SK-N-SH (cell line): ENCODE measurements around the gene STAT1. TPM values are rescaled to one million over a fixed set of nuclear protein-coding genes. Genes with fewer than 3 reads are reported as not detected.

Experiments used
- CTCF ChIA-PET: fragments of 300-600, 350-600 bp; formaldehyde crosslinking; extraction: SDS; loops from one replicate; lab custom pipeline; 2021; lab: Yijun Ruan, JAX
- POLR2A ChIA-PET: fragments of 350-600 bp; sonication (Branson Sonifier 250); formaldehyde crosslinking; extraction: SDS; loops from one replicate; lab custom pipeline; 2020; ENCODE audit warnings: antibody characterized with exemption, inconsistent platforms; lab: Yijun Ruan, JAX
- DNase-seq: peaks from one replicate; pipeline ENCODE4 v3.0.0; 2012
- H2AFZ ChIP-seq: fragments of 200-600 bp; sonication (generic); 2 replicates; pipeline ENCODE4 v1.8.1; 2016; ENCODE audit warnings: antibody characterized with exemption, mild to moderate bottlenecking, low read depth
- H3F3A ChIP-seq: fragments of 200-600 bp; sonication (generic); replicated peaks from 2 replicates; pipeline ENCODE3; 2016; ENCODE audit warnings: antibody characterized with exemption, mild to moderate bottlenecking; ENCODE audit not compliant: insufficient read depth
- H3K27ac ChIP-seq, 2 experiments: fragments of 200-500 bp in 1 of 2; fragments of 200-600 bp in 1 of 2; sonication (Bioruptor generic) in 1 of 2; sonication (generic), shearing (Covaris generic) in 1 of 2; 2 replicates each; pipeline versions ENCODE4 v1.5.1 to v1.6.1; 2014 to 2016; ENCODE audit warnings: low read depth in 2 of 2, inconsistent platforms in 1 of 2, low read length in 1 of 2, mild to moderate bottlenecking in 1 of 2, mixed read lengths in 1 of 2
- H3K27me3 ChIP-seq: fragments of 200-600 bp; sonication (generic), shearing (Covaris generic); 2 replicates; pipeline ENCODE4 v1.6.1; 2016; ENCODE audit warnings: mixed run types; ENCODE audit not compliant: insufficient read depth
- H3K36me3 ChIP-seq, 2 experiments: fragments of 200-500 bp in 1 of 2; fragments of 200-600 bp in 1 of 2; sonication (Bioruptor generic) in 1 of 2; sonication (generic) in 1 of 2; replicated peaks in 1 of 2; 2 replicates each; pipeline versions ENCODE3 to v1.5.1; 2014 to 2016; ENCODE audit warnings: low read length in 1 of 2, mild to moderate bottlenecking in 1 of 2; ENCODE audit not compliant: insufficient read depth in 2 of 2, control insufficient read depth in 1 of 2
- H3K4me1 ChIP-seq, 2 experiments: fragments of 200-500 bp in 1 of 2; fragments of 200-600 bp in 1 of 2; sonication (Bioruptor generic) in 1 of 2; sonication (generic), shearing (Covaris generic) in 1 of 2; 2 replicates each; pipeline versions ENCODE4 v1.5.1 to v1.6.1; 2014 to 2016; ENCODE audit warnings: low read depth in 1 of 2, low read length in 1 of 2, mixed run types in 1 of 2; ENCODE audit not compliant: insufficient read depth in 2 of 2, control insufficient read depth in 1 of 2
- H3K4me2 ChIP-seq: fragments of 200-600 bp; sonication (generic), shearing (Covaris generic); 2 replicates; pipeline ENCODE4 v1.6.1; 2017; ENCODE audit warnings: mixed run types
- H3K4me3 ChIP-seq, 2 experiments: fragments of 200-500 bp in 1 of 2; fragments of 200-600 bp in 1 of 2; sonication (Bioruptor generic) in 1 of 2; sonication (generic), shearing (Covaris generic) in 1 of 2; 2 replicates each; pipeline versions ENCODE4 v1.5.1 to v1.8.1; 2014 to 2016; ENCODE audit warnings: low read depth in 2 of 2, inconsistent platforms in 1 of 2, low read length in 1 of 2, mild to moderate bottlenecking in 1 of 2, mixed read lengths in 1 of 2, moderate library complexity in 1 of 2
- H3K79me2 ChIP-seq: fragments of 200-600 bp; sonication (generic); 2 replicates; pipeline ENCODE4 v1.8.1; 2017; ENCODE audit warnings: mild to moderate bottlenecking; ENCODE audit not compliant: insufficient read depth
- H3K9ac ChIP-seq: fragments of 200-600 bp; sonication (generic); 2 replicates; pipeline ENCODE4 v1.6.1; 2017; ENCODE audit warnings: mixed run types
- H3K9me2 ChIP-seq: fragments of 200-600 bp; sonication (generic); 2 replicates; pipeline ENCODE4 v1.6.1; 2017; ENCODE audit warnings: mixed run types
- H3K9me3 ChIP-seq: fragments of 200-600 bp; sonication (generic); 2 replicates; pipeline ENCODE4 v1.6.1; 2017; ENCODE audit warnings: mixed run types, mild to moderate bottlenecking, moderate library complexity
- H4K20me1 ChIP-seq: fragments of 200-600 bp; sonication (generic); 2 replicates; pipeline ENCODE4 v1.6.1; 2017; ENCODE audit warnings: mild to moderate bottlenecking, mixed run types; ENCODE audit not compliant: insufficient read depth
- CHD2 ChIP-seq: fragments of 150-350 bp; IDR thresholded peaks from 2 replicates; pipeline ENCODE4 v1.6.1; 2018; ENCODE audit warnings: low read length; ENCODE audit not compliant: partially characterized antibody
- CTCF ChIP-seq: fragments of 200-600 bp; sonication (generic); IDR thresholded peaks from 2 replicates; pipeline ENCODE4 v1.6.1; 2017; ENCODE audit warnings: antibody characterized with exemption, mild to moderate bottlenecking, moderate library complexity
- ELF1 ChIP-seq: IDR thresholded peaks from 2 replicates; pipeline ENCODE4 v1.4.0; 2012
- EP300 ChIP-seq, 2 experiments: IDR thresholded peaks; 2 replicates each; pipeline versions ENCODE4 v1.4.0 to v1.6.1; 2012; ENCODE audit warnings: borderline replicate concordance in 1 of 2, low read depth in 1 of 2, low read length in 1 of 2
- EZH2phosphoT487 ChIP-seq: fragments of 200-600 bp; sonication (generic); IDR thresholded peaks from 2 replicates; pipeline ENCODE4 v1.6.1; 2017; ENCODE audit warnings: low read depth, mixed run types, mild to moderate bottlenecking, antibody characterized with exemption, moderate library complexity, borderline replicate concordance
- FOSL2 ChIP-seq: IDR thresholded peaks from 2 replicates; pipeline ENCODE4 v1.4.0; 2012; ENCODE audit warnings: low read depth, mild to moderate bottlenecking, moderate library complexity, borderline replicate concordance
- FOXJ3 ChIP-seq: sonication (generic); formaldehyde crosslinking; IDR thresholded peaks from 2 replicates; pipeline ENCODE4 v1.5.1; 2020; ENCODE audit warnings: mild to moderate bottlenecking, missing genetic modification reagents
- FOXM1 ChIP-seq: IDR thresholded peaks from 2 replicates; pipeline ENCODE4 v1.4.0; 2012; ENCODE audit warnings: low read depth, mild to moderate bottlenecking
- GABPA ChIP-seq: IDR thresholded peaks from 2 replicates; pipeline ENCODE4 v1.4.0; 2012; ENCODE audit warnings: low read depth, mild to moderate bottlenecking
- GATA2 ChIP-seq: sonication (generic); formaldehyde crosslinking; IDR thresholded peaks from 2 replicates; pipeline ENCODE4 v1.5.0; 2020; ENCODE audit warnings: mild to moderate bottlenecking, missing genetic modification reagents
- MAX ChIP-seq: IDR thresholded peaks from 2 replicates; pipeline ENCODE4 v1.4.0; 2012; ENCODE audit warnings: low read depth
- MXI1 ChIP-seq: IDR thresholded peaks from 2 replicates; pipeline ENCODE4 v1.6.1; 2012; ENCODE audit warnings: mild to moderate bottlenecking, low read depth, low read length, improper control_type of control experiment
- NFIC ChIP-seq: IDR thresholded peaks from 2 replicates; pipeline ENCODE4 v1.4.0; 2012; ENCODE audit warnings: borderline replicate concordance
- NRF1 ChIP-seq: IDR thresholded peaks from 2 replicates; pipeline ENCODE4 v1.6.1; 2012; ENCODE audit warnings: low read depth, mild to moderate bottlenecking, low read length
- RAD21 ChIP-seq: IDR thresholded peaks from 2 replicates; pipeline ENCODE4 v1.6.1; 2012; ENCODE audit warnings: mild to moderate bottlenecking, low read length
- RCOR1 ChIP-seq: fragments of 150-350 bp; IDR thresholded peaks from 2 replicates; pipeline ENCODE4 v1.6.1; 2017; ENCODE audit warnings: antibody characterized with exemption, low read length
- RFX5 ChIP-seq: IDR thresholded peaks from 2 replicates; pipeline ENCODE4 v1.6.1; 2012; ENCODE audit warnings: mild to moderate bottlenecking, improper control_type of control experiment, low read length
- RXRA ChIP-seq: IDR thresholded peaks from 2 replicates; pipeline ENCODE4 v1.4.0; 2012; ENCODE audit warnings: low read depth, mild to moderate bottlenecking, borderline replicate concordance
- SIN3A ChIP-seq: IDR thresholded peaks from 2 replicates; pipeline ENCODE4 v1.6.1; 2012; ENCODE audit warnings: low read depth, mild to moderate bottlenecking, low read length, moderate library complexity, borderline replicate concordance
- SMC3 ChIP-seq: IDR thresholded peaks from 2 replicates; pipeline ENCODE4 v1.6.1; 2012; ENCODE audit warnings: low read depth, low read length, improper control_type of control experiment
- TAF1 ChIP-seq: IDR thresholded peaks from 2 replicates; pipeline ENCODE4 v1.6.1; 2012; ENCODE audit warnings: low read depth, mild to moderate bottlenecking, low read length, moderate library complexity, borderline replicate concordance
- TCF12 ChIP-seq: IDR thresholded peaks from 2 replicates; pipeline ENCODE4 v1.4.0; 2012
- TEAD4 ChIP-seq: IDR thresholded peaks from 2 replicates; pipeline ENCODE4 v1.4.0; 2012; ENCODE audit warnings: mild to moderate bottlenecking, borderline replicate concordance; ENCODE audit not compliant: insufficient read depth
- USF1 ChIP-seq: IDR thresholded peaks from 2 replicates; pipeline ENCODE4 v1.4.0; 2012; ENCODE audit warnings: low read depth, borderline replicate concordance
- USF2 ChIP-seq: fragments of 150-350 bp; IDR thresholded peaks from 2 replicates; pipeline ENCODE4 v1.6.1; 2017; ENCODE audit warnings: antibody characterized with exemption, low read length, low read depth, borderline replicate concordance
- YY1 ChIP-seq: IDR thresholded peaks from 2 replicates; pipeline ENCODE4 v1.4.0; 2012; ENCODE audit warnings: low read depth, mild to moderate bottlenecking
- ZBTB33 ChIP-seq: IDR thresholded peaks from 2 replicates; pipeline ENCODE4 v1.4.0; 2012; ENCODE audit warnings: low read depth, borderline replicate concordance
- WGBS: methylation state at CpG from one replicate; pipeline ENCODE4 v1.1.6; 2017; ENCODE audit warnings: low lambda C conversion rate; 5-methylcytosine and 5-hydroxymethylcytosine counted together
- polyA plus RNA-seq, 3 experiments: library from polyadenylated mRNA; depleted of rRNA; stranded (reverse); fragments of >200 nt; gene quantifications; 2 replicates each; pipeline ENCODE4 v1.2.3, GENCODE V29; 2012

STAT1 gene
- 22.1 and 26.9 TPM in 2 replicates for polyA plus RNA-seq (2012; rRNA removed)
- polyA plus RNA-seq (2012; cell fraction: cytosol; rRNA removed) = 25.8 and 27.2 TPM in 2 replicates
- polyA plus RNA-seq (2012; cell fraction: nucleus; rRNA removed) = 25.9 and 30.7 TPM in 2 replicates

- Histone ChIP-seq H2AFZ (peak within 1 kb of the TSS; percentile 79), H3K4me3 (peak within 1 kb of the TSS; percentile 86 to 94), H3K36me3 (peaks cover 6 to 17% of the 10 kb centered on the region in 2 experiments), H3K9me3 (no peaks in the 10 kb centered on the region), H3K4me1 (peaks cover 6 to 19% of the 10 kb centered on the region in 2 experiments; a peak in 2 of 4 replicates), H3K4me2 (peak within 1 kb of the TSS; percentile 74), H3K27ac (peak within 1 kb of the TSS; percentile 65 to 93), H3F3A (no peaks in the 10 kb centered on the region), H4K20me1 (no peaks in the 10 kb centered on the region), H3K27me3 (no peaks in the 10 kb centered on the region), H3K9me2 (no peaks in the 10 kb centered on the region), H3K79me2 (peaks cover 38% of the 10 kb centered on the region), H3K9ac (peak within 1 kb of the TSS; percentile 75)
- WGBS = 4% methylated on average over 12 of the region's 68 CpGs
- DNase-seq = peak; percentile 99
- ChIA-PET CTCF (interaction anchor here (0.9 to 1.0 kb wide), 3 partner anchors 11 to 132 kb away, joined by 3 read pairs; no protein-coding TSS in a partner anchor), POLR2A (interaction anchor here (0.6 to 1.2 kb wide), 2 partner anchors 34 to 450 kb away, joined by 3 to 4 read pairs; no protein-coding TSS in a partner anchor)
- TF ChIP-seq RFX5 (peak; percentile 46; the same call in 1 of the 2 replicates), GATA2 (CRISPR knock-in tag) (peak; percentile 64), FOSL2 (no peak), MXI1 (peak; percentile 95), ZBTB33 (peak; percentile 94), CHD2 (peak; percentile 83), USF2 (no peak), RCOR1 (peak; percentile 43; the same call in 1 of the 2 replicates), NRF1 (peak; percentile 51), MAX (peak; percentile 96), FOXJ3 (CRISPR knock-in tag) (peak; percentile 69; the same call in 1 of the 2 replicates), YY1 (0 out of 2 replicates have a peak, but pooled peaks have one; percentile 51), EP300 (IDR thresholded peaks at IDR 0.05; ENCODE audit: borderline replicate concordance in 1 of 2, low read depth in 1 of 2, low read length in 1 of 2) (peak; percentile 99 to 100), CTCF (no peak), SIN3A (peak; percentile 91; the same call in 1 of the 2 replicates), NFIC (no peak), RAD21 (no peak), TCF12 (no peak; the same call in 1 of the 2 replicates), GABPA (peak; percentile 83), EZH2phosphoT487 (no peak), TAF1 (peak; percentile 93), FOXM1 (no peak), USF1 (peak; percentile 71), ELF1 (peak; percentile 66; the same call in 1 of the 2 replicates), TEAD4 (0 out of 2 replicates have a peak, but pooled peaks have one; percentile 13), SMC3 (no peak), RXRA (no peak)
These were observed at the start of gene STAT1 for GRCh38 chr2:191013932-191014652. TSS of gene STAT1 (minus strand) at chr2:191014171. CDS start at chr2:191010003, 4,168 bp downstream.
